GM19438 (cell line): ENCODE data around the gene NDUFB7.
A peak's percentile ranks its signal among the peaks of the same experiment; 100 is the strongest.

Source experiments
- ATAC-seq: cut with Tn5 transposase; IDR thresholded peaks from one replicate; pipeline ENCODE4 v1.9.1; 2021; ENCODE audit warnings: low read depth; ENCODE audit not compliant: unreplicated experiment

NDUFB7 gene

DNA sequence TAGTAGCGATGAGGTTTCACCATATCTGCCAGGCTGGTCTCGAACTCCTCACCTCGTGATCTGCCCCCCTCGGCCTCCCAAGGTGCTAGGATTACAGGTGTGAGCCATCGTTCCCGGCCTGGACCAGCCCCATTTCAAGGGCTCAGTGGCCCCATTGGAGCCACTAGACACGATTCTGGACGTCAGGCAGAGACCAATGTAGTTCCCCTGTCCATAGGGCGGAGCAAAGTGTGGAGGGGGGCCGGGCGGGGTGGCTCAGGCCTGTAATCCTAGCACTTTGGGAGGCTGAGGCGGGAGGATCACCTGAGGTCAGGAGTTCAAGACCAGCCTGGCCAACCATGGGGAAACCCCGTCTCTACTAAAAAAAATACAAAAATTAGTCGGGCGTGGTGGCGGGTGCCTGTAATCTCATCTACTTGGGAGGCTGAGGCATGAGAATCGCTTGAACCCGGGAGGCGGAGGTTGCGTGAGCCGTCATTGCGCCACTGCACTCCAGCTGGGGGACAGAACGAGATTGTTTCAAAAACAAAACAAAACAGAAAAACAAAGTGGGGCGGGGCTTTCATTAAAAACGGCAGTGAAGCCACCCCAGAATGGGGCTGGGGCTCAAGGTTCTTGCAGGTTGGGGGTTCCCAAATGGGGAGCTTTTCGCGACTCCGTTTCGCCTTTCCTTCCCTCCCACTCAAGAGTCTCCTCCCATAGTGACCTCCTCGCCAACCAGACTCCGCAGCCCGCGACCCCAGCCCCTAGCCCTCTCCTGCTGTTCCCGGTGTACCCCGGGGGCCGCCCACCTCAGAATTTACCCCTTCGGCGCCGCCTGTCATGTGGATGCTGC lies 43.2 kb downstream of the NDUFB7 start:
- no peak for ATAC-seq

DNA sequence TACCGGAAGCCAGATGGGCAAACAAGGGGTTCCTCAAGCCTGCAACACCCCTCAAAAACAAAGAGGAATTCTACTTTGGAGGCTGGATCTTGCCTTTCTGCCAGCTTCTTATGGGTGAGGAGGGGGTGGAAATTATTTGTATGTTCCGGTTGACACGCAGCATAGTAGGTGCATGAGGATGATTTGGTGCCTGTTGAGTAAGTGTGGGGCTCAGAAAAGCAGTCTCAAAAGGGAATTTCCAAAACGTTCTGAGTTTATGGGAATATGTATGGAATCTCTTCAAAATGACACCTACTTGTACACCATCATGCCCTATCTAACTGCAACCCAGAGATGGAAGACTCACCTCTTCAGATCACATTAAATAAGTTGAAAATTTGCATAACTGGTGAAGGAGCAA lies 45.4 kb downstream of the NDUFB7 start:
- ATAC-seq, result no peak

DNA sequence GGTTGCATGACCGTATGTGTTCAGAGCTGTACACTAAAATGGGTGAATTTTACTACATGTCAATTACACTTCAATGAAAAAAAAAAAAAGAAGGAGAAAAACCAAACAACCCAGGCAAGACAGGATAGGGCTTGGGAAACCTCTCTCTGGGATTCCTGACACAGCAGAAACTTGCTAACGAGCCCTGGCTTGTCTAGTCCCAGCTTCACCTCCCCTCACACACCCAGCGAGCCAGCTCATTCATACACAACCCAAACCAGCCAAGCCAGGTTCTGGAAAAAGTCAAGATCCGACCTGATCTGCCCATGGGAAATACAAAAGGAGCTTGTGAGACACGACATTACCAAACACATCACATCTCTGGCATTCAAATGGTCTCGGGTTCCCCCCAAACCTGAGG lies 46.1 kb downstream of the NDUFB7 start:
- ATAC-seq, result no peak

DNA sequence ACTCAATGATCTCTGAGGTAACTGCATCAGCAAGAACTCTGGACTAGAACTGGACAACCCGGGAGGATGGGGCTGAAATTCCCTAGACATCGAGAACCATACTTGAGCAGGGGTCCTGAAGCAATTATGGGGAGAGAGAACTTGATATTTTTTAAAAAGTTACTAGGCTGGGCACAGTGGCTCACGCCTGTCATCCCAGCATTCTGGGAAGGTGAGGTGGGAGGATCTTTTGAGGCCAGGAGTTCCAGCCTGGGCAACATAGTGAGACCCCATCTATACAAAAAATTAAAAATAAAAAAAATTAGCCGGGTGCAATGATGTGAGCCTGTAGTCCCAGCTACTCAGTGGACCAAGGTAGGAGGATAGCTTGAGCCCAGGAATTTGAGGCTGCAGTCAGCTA lies 51.3 kb downstream of the NDUFB7 start:
- ATAC-seq, result no peak

DNA sequence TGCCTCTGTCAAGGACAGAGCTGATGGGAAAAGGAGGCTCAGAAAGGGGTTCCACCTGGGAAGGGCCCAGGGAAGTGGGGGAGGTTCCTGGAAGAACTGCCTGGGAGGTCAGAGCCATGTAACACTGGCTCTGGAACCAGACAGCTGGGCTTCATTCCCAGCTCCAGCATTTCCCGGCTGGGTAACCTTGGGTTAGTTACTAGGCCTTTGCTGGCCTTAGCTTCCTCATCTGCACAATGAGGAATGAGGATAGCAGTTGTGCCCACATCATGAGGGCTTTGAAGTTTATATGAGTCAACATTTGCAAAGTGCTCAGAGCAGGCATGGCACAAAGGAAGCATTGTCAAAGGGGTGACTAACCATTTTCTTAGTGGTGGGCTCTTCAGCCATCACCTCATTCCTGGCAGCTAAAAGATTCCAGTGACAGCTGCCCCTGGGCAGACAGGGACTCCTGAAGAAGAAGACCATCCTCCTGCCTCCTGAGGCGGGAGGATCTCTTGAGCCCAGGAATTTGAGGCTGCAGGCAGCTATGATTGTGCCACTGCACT lies 51.9 kb downstream of the NDUFB7 start:
- no peak for ATAC-seq

DNA sequence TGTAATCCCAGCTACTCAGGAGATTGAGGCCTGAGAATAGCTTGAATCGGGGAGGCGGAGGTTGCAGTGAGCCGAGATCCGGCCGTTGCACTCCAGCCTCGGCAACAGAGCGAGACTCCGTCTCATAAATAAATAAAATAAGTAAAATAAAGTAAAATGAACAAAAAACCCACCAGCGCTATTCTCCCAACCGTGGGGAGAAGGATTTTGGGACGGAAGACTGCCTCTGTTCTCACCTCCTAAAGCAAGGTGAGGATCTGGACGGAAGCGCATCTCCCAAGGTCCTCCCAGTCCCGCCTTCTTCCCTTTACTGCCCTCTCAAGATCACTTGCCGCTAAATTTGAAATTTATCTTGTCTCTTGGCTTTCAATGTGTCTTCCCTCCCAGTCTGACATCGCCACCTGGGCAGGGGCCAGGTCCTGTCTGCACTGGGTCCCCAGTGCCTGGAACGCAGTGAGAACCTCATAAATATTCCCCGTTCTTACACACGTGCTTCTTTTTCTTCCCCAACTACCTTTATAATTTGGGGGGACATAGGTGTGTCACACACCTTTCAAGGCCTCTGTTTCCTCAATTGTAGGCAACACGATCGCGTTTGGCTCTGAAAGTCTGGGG lies 52.5 kb downstream of the NDUFB7 start:
- ATAC-seq, result no peak

DNA sequence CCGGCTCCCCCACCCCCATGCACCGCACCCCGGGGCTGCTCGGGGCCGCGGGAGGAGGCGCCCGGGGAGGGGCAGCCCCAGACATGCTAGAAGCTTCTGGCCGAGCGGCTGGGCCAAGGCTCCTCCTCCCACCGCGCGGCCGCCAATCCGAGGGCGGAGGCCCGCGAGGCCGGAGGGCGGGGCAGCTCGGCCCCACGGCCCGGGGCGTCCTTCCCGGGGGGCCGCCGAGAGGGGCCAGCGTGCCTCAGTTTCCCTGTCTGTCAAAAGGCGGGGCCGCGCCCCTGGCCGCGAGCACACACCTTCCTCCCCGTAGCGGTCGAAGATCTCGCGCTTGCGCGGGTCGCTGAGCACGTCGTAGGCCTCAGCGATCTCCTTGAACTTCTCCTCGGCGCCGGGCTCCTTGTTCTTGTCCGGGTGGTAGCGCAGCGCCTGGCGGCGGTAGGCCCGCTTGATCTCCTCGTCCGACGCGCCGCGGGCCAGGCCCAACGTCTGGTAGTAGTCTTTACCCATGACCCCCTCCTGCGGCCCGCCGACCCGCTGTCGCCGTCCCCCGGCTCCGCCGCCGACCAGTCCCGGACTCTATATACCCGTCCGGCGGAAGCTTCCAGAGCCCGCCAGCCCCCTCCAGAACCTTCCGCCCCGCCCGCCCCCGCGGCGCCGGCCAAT lies 53.9 kb downstream of the NDUFB7 start, which contains the start of gene DNAJB1:
Gene DNAJB1 (minus strand): TSS at position 558 of the 666 bp plus-strand sequence. CDS start 48 bp downstream, at position 510.
- peak; percentile 61 for ATAC-seq

DNA sequence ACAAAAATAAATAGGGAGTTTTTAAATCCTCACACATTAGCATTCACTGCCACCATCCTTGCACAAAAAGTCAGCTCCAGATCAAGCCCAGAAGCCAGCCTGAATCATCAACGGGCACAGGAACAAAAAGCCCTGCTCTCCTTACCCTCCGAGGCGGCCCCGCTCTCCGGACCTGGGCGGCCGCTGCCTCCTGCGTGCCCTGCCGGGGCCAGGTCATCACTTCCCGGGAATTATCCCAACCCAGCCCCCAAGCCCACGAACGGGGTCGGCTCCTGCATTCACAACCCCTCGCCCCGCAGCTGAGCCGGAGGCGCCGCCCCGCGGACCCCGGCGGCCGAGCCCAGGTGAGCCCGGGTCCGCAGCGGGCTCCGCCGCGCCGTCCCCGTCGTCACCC lies 54.4 kb downstream of the NDUFB7 start:
- ATAC-seq, result no peak

DNA sequence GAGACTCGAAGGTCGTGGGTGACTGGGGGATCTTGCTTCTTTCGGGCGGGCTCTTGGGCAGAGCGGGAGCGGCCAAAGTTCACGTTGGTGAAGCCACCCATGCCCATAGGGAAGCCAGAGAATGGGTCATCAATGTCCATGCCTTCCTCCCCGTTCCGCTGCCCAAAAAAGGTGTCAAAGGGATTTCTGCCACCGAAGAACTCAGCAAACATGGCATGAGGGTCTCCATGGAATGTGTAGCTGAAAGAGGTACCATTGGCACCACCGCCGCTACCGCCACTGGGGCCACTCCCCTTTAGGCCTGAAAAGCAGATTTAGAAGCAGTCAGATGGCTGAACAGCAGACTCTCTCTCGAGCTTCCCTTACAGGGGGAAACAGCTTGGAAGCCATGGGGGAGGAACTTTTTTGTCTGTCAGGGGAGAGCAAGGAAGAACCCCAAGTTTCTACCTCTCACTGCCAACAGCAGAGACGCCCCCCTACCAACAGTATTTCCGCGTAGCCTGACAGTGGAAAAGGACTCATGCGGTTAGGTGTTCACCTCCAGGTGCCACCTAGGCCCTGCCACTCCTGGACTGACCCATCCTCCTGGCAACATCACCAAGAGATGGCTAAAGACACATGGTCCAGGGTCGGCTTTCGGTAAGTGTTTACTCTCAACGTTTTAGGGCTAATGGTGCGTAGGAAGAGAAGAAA lies 55.0 kb downstream of the NDUFB7 start:
- ATAC-seq, result no peak
